KMS-11 (cell line): ENCODE data around the gene OR52K1.
"Not testable (repeated sequence)": the region's sequence is repeated elsewhere in the genome, so short reads cannot be mapped to it uniquely, and the experiment has no call there.

Experiments used
- H2AFZ ChIP-seq: fragments of 200-600 bp; sonication (generic); 2 replicates; pipeline ENCODE4 v1.6.1; 2016; ENCODE audit warnings: antibody characterized with exemption, mixed run types, low read depth
- H3K27ac ChIP-seq: fragments of 200-600 bp; sonication (generic); 2 replicates; pipeline ENCODE4 v1.6.1; 2016; ENCODE audit warnings: mild to moderate bottlenecking, mixed run types
- H3K27me3 ChIP-seq: fragments of 200-600 bp; sonication (generic); 2 replicates; pipeline ENCODE4 v1.6.1; 2017; ENCODE audit warnings: mild to moderate bottlenecking, low read depth, mixed run types, moderate library complexity; ENCODE audit not compliant: insufficient read depth
- H3K36me3 ChIP-seq: fragments of 200-600 bp; sonication (generic); 2 replicates; pipeline ENCODE4 v1.6.1; 2017; ENCODE audit warnings: mild to moderate bottlenecking, mixed run types; ENCODE audit not compliant: insufficient read depth
- H3K4me1 ChIP-seq: fragments of 200-600 bp; sonication (generic); 2 replicates; pipeline ENCODE4 v1.6.1; 2016; ENCODE audit warnings: mild to moderate bottlenecking, low read depth, mixed run types; ENCODE audit not compliant: poor library complexity, severe bottlenecking
- H3K4me2 ChIP-seq: fragments of 200-600 bp; sonication (generic); 2 replicates; pipeline ENCODE4 v1.7.0; 2016; ENCODE audit warnings: mild to moderate bottlenecking, mixed run types
- H3K4me3 ChIP-seq: fragments of 200-600 bp; sonication (generic); IDR thresholded peaks from 2 replicates; pipeline ENCODE4 v1.6.1; 2017; ENCODE audit warnings: low read depth, low read length, mixed read lengths; ENCODE audit not compliant: insufficient read depth
- H3K79me2 ChIP-seq: fragments of 200-600 bp; sonication (generic); 2 replicates; pipeline ENCODE4 v1.6.1; 2016; ENCODE audit warnings: low read depth, mixed run types; ENCODE audit not compliant: insufficient read depth
- H3K9ac ChIP-seq: fragments of 200-600 bp; sonication (generic); 2 replicates; pipeline ENCODE4 v1.6.1; 2016; ENCODE audit warnings: mild to moderate bottlenecking, mixed run types
- H4K20me1 ChIP-seq: fragments of 200-600 bp; sonication (generic); 2 replicates; pipeline ENCODE4 v1.6.1; 2016; ENCODE audit warnings: mild to moderate bottlenecking, mixed run types; ENCODE audit not compliant: insufficient read depth
- CTCF ChIP-seq: fragments of 200-600 bp; sonication (generic); conservative IDR thresholded peaks from 2 replicates; pipeline ENCODE4 v1.6.1; 2017; ENCODE audit warnings: low read depth, mild to moderate bottlenecking, antibody characterized with exemption, low read length, moderate library complexity, mixed read lengths

The OR52K1 gene

GRCh38 chr11:4479644-4480043, 2.8 kb upstream of the OR52K1 start:
- Histone ChIP-seq H4K20me1 (no peaks in the 10 kb centered on the region), H2AFZ (no peak overlapping the region), H3K27me3 (no peaks in the 10 kb centered on the region), H3K27ac (no peak overlapping the region), H3K79me2 (no peaks in the 10 kb centered on the region), H3K36me3 (no peaks in the 10 kb centered on the region), H3K4me1 (no peaks in the 10 kb centered on the region), H3K4me2 (no peak overlapping the region), H3K4me3 (no peak overlapping the region), H3K9ac (no peak overlapping the region)
- TF ChIP-seq CTCF: no peak

GRCh38 chr11:4480577-4481239, 1.7 kb upstream of the OR52K1 start:
- Histone ChIP-seq H3K4me2 (no peak overlapping the region), H3K27ac (no peak overlapping the region), H3K27me3 (no peaks in the 10 kb centered on the region), H3K9ac (no peak overlapping the region), H2AFZ (no peak overlapping the region), H3K4me3 (no peak overlapping the region), H3K79me2 (no peaks in the 10 kb centered on the region), H3K36me3 (no peaks in the 10 kb centered on the region), H4K20me1 (no peaks in the 10 kb centered on the region), H3K4me1 (no peaks in the 10 kb centered on the region)
- no peak for TF ChIP-seq CTCF

GRCh38 chr11:4481240-4481582, 1.2 kb upstream of the OR52K1 start:
- no peak overlapping the region for H3K4me2 ChIP-seq
- TF ChIP-seq CTCF: no peak
- H2AFZ ChIP-seq: no peak overlapping the region
- H3K36me3 ChIP-seq: no peaks in the 10 kb centered on the region
- no peak overlapping the region for H3K4me3 ChIP-seq
- H3K27ac ChIP-seq: no peak overlapping the region
- no peaks in the 10 kb centered on the region for H3K27me3 ChIP-seq
- H4K20me1 ChIP-seq: no peaks in the 10 kb centered on the region
- H3K79me2 ChIP-seq: no peaks in the 10 kb centered on the region
- no peaks in the 10 kb centered on the region for H3K4me1 ChIP-seq
- no peak overlapping the region for H3K9ac ChIP-seq

- no peaks in the 10 kb centered on the region for H3K27me3 ChIP-seq
- no peak for TF ChIP-seq CTCF
- no peak overlapping the region for H3K4me3 ChIP-seq
- no peak overlapping the region for H3K4me2 ChIP-seq
- H3K36me3 ChIP-seq: no peaks in the 10 kb centered on the region
- H4K20me1 ChIP-seq: no peaks in the 10 kb centered on the region
- H2AFZ ChIP-seq: no peak overlapping the region
- H3K4me1 ChIP-seq: no peaks in the 10 kb centered on the region
- H3K9ac ChIP-seq: no peak overlapping the region
- no peak overlapping the region for H3K27ac ChIP-seq
- no peaks in the 10 kb centered on the region for H3K79me2 ChIP-seq
These were observed 1.9 kb downstream of the OR52K1 start for GRCh38 chr11:4484310-4484709.

- not testable (repeated sequence) for H3K27ac ChIP-seq, H2AFZ ChIP-seq, H4K20me1 ChIP-seq, H3K27me3 ChIP-seq, H3K4me3 ChIP-seq, H3K36me3 ChIP-seq, H3K4me2 ChIP-seq, H3K4me1 ChIP-seq, H3K79me2 ChIP-seq, H3K9ac ChIP-seq
These were observed 9.0 kb downstream of the OR52K1 start for GRCh38 chr11:4491405-4491804.
